Lower leg skin (tissue), 3 donors: ENCODE results near the gene DEXI.

Experiments
- CTCF ChIP-seq, 3 donors: fragments of 450-650 bp; IDR thresholded peaks; one replicate each; pipeline ENCODE4 v1.5.1; 2016; ENCODE audit warnings: antibody characterized with exemption in 3 of 3, mild to moderate bottlenecking in 3 of 3, moderate library complexity in 2 of 3
- POLR2A ChIP-seq, 2 donors: fragments of 450-650 bp; IDR thresholded peaks; one replicate each; pipeline ENCODE4 v1.6.1; 2016 to 2017; ENCODE audit warnings: antibody characterized with exemption in 2 of 2, mild to moderate bottlenecking in 1 of 2, moderate library complexity in 1 of 2

DNA sequence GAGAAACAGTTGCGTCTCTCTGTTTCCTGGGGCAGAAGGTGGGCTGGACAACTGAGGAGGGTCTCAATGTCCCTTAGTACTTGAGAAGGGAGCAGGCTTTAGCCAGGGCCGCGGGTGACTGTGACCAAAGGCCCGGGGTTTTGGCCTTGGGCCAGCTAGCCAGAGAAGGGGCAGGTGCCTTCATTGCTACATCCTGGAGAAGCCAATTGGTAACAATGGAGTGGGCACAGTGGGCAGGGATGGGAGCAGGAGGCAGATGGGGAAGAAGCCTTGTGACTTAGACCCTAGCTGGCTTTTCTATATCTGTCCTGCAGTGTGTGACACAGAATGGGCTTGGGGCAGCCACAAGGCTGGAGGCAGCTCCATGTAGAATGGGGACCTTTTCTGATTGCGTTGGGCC is 48.1 kb upstream of the DEXI start:
- TF ChIP-seq CTCF (IDR thresholded peaks at IDR 0.05) (no peak), POLR2A (IDR thresholded peaks at IDR 0.05) (no peak)
